ENCODE results near the gene JAZF1.

Gene JAZF1

GRCh38 chr7:28078036-28078901 lies 102.3 kb downstream of the JAZF1 start:
- Mint-ChIP-seq H3K36me3 (ENCODE audit: low read depth) (no peaks in the 10 kb centered on the region), H3K4me3 (no peak overlapping the region), H3K27me3 (no peaks in the 10 kb centered on the region), H3K4me1 (ENCODE audit: low read depth) (peaks cover under 1% of the 10 kb centered on the region), H3K27ac (no peak overlapping the region), H3K9me3 (no peaks in the 10 kb centered on the region)

GRCh38 chr7:28077616-28078015 lies 103.0 kb downstream of the JAZF1 start:
- Mint-ChIP-seq H3K9me3 (no peaks in the 10 kb centered on the region), H3K4me1 (ENCODE audit: low read depth) (peaks cover 6% of the 10 kb centered on the region), H3K27ac (no peak overlapping the region), H3K4me3 (no peak overlapping the region), H3K36me3 (ENCODE audit: low read depth) (no peaks in the 10 kb centered on the region), H3K27me3 (no peaks in the 10 kb centered on the region)

GRCh38 chr7:28076423-28077200 lies 104.0 kb downstream of the JAZF1 start:
- Mint-ChIP-seq H3K4me3 (no peak overlapping the region), H3K9me3 (no peaks in the 10 kb centered on the region), H3K36me3 (ENCODE audit: low read depth) (no peaks in the 10 kb centered on the region), H3K27me3 (no peaks in the 10 kb centered on the region), H3K27ac (no peak overlapping the region), H3K4me1 (ENCODE audit: low read depth) (peaks cover 6% of the 10 kb centered on the region)

GRCh38 chr7:28075674-28076358 lies 104.8 kb downstream of the JAZF1 start:
- Mint-ChIP-seq H3K9me3 (no peaks in the 10 kb centered on the region), H3K27me3 (no peaks in the 10 kb centered on the region), H3K27ac (no peak overlapping the region), H3K4me1 (ENCODE audit: low read depth) (peaks cover 6% of the 10 kb centered on the region), H3K4me3 (no peak overlapping the region), H3K36me3 (ENCODE audit: low read depth) (no peaks in the 10 kb centered on the region)

- H3K4me3 Mint-ChIP-seq = no peak overlapping the region
- no peak overlapping the region for H3K27ac Mint-ChIP-seq
- no peaks in the 10 kb centered on the region for H3K9me3 Mint-ChIP-seq
- H3K36me3 Mint-ChIP-seq (ENCODE audit: low read depth) = no peaks in the 10 kb centered on the region
- H3K27me3 Mint-ChIP-seq = no peaks in the 10 kb centered on the region
- H3K4me1 Mint-ChIP-seq (ENCODE audit: low read depth) = peaks cover 6% of the 10 kb centered on the region
These were observed 107.6 kb downstream of the JAZF1 start for GRCh38 chr7:28072876-28073514.

GRCh38 chr7:28071570-28071969 lies 109.0 kb downstream of the JAZF1 start:
- Mint-ChIP-seq H3K4me3 (no peak overlapping the region), H3K36me3 (ENCODE audit: low read depth) (no peaks in the 10 kb centered on the region), H3K27me3 (no peaks in the 10 kb centered on the region), H3K4me1 (ENCODE audit: low read depth) (peaks cover 6% of the 10 kb centered on the region), H3K27ac (no peak overlapping the region), H3K9me3 (no peaks in the 10 kb centered on the region)

- Mint-ChIP-seq H3K27me3 (no peaks in the 10 kb centered on the region), H3K36me3 (ENCODE audit: low read depth) (no peaks in the 10 kb centered on the region), H3K9me3 (no peaks in the 10 kb centered on the region), H3K27ac (no peak overlapping the region), H3K4me3 (no peak overlapping the region), H3K4me1 (ENCODE audit: low read depth) (peaks cover 6% of the 10 kb centered on the region)
These were observed 110.1 kb downstream of the JAZF1 start for GRCh38 chr7:28070297-28071055.

- no peaks in the 10 kb centered on the region for H3K27me3 Mint-ChIP-seq
- peaks cover 10% of the 10 kb centered on the region for H3K4me1 Mint-ChIP-seq (ENCODE audit: low read depth)
- H3K9me3 Mint-ChIP-seq = no peaks in the 10 kb centered on the region
- H3K36me3 Mint-ChIP-seq (ENCODE audit: low read depth) = no peaks in the 10 kb centered on the region
- no peak overlapping the region for H3K27ac Mint-ChIP-seq
- H3K4me3 Mint-ChIP-seq = no peak overlapping the region
These were observed 110.8 kb downstream of the JAZF1 start for GRCh38 chr7:28069807-28070206.

- Mint-ChIP-seq H3K27me3 (no peaks in the 10 kb centered on the region), H3K36me3 (ENCODE audit: low read depth) (no peaks in the 10 kb centered on the region), H3K27ac (no peak overlapping the region), H3K4me1 (ENCODE audit: low read depth) (peaks cover 14% of the 10 kb centered on the region), H3K4me3 (no peak overlapping the region), H3K9me3 (no peaks in the 10 kb centered on the region)
These were observed 111.2 kb downstream of the JAZF1 start for GRCh38 chr7:28069388-28069787.

- Mint-ChIP-seq H3K36me3 (ENCODE audit: low read depth) (no peaks in the 10 kb centered on the region), H3K4me3 (no peak overlapping the region), H3K9me3 (no peaks in the 10 kb centered on the region), H3K27ac (no peak overlapping the region), H3K27me3 (no peaks in the 10 kb centered on the region), H3K4me1 (ENCODE audit: low read depth) (peaks cover 14% of the 10 kb centered on the region)
These were observed 111.8 kb downstream of the JAZF1 start for GRCh38 chr7:28068811-28069216.

GRCh38 chr7:28067171-28067570 lies 113.4 kb downstream of the JAZF1 start:
- H3K27me3 Mint-ChIP-seq = no peaks in the 10 kb centered on the region

GRCh38 chr7:28065721-28066285 lies 114.8 kb downstream of the JAZF1 start:
- H3K9me3 Mint-ChIP-seq = no peaks in the 10 kb centered on the region
- no peaks in the 10 kb centered on the region for H3K27me3 Mint-ChIP-seq
- H3K4me3 Mint-ChIP-seq = no peak overlapping the region
- H3K36me3 Mint-ChIP-seq (ENCODE audit: low read depth) = peaks cover 2% of the 10 kb centered on the region
- no peak overlapping the region for H3K27ac Mint-ChIP-seq
- H3K4me1 Mint-ChIP-seq (ENCODE audit: low read depth) = peaks cover 19% of the 10 kb centered on the region

More at GRCh38 chr7:28067171-28067570, 113.4 kb downstream of the JAZF1 start:
- H3K36me3 Mint-ChIP-seq (ENCODE audit: low read depth) = no peaks in the 10 kb centered on the region
- H3K27ac Mint-ChIP-seq = no peak overlapping the region
- peaks cover 19% of the 10 kb centered on the region for H3K4me1 Mint-ChIP-seq (ENCODE audit: low read depth)
- no peaks in the 10 kb centered on the region for H3K9me3 Mint-ChIP-seq
- no peak overlapping the region for H3K4me3 Mint-ChIP-seq

GRCh38 chr7:28065308-28065707 lies 115.3 kb downstream of the JAZF1 start:
- no peak overlapping the region for H3K27ac Mint-ChIP-seq
- peaks cover 19% of the 10 kb centered on the region for H3K4me1 Mint-ChIP-seq (ENCODE audit: low read depth)

GRCh38 chr7:28064437-28064836 lies 116.2 kb downstream of the JAZF1 start:
- no peaks in the 10 kb centered on the region for H3K27me3 Mint-ChIP-seq
- H3K9me3 Mint-ChIP-seq = no peaks in the 10 kb centered on the region
- peaks cover 19% of the 10 kb centered on the region for H3K4me1 Mint-ChIP-seq (ENCODE audit: low read depth)
- no peak overlapping the region for H3K4me3 Mint-ChIP-seq
- no peak overlapping the region for H3K27ac Mint-ChIP-seq
- peaks cover 5% of the 10 kb centered on the region for H3K36me3 Mint-ChIP-seq (ENCODE audit: low read depth)

More at GRCh38 chr7:28065308-28065707, 115.3 kb downstream of the JAZF1 start:
- peaks cover 5% of the 10 kb centered on the region for H3K36me3 Mint-ChIP-seq (ENCODE audit: low read depth)
- H3K27me3 Mint-ChIP-seq = no peaks in the 10 kb centered on the region
- H3K9me3 Mint-ChIP-seq = no peaks in the 10 kb centered on the region
- H3K4me3 Mint-ChIP-seq = no peak overlapping the region

Data from stimulated activated naive CD8-positive, alpha-beta T cell treated with anti-CD3 and anti-CD28 coated beads, Interleukin-15, Interleukin-2, amounts not matched to agents 100 ng/mL and 50 ng/mL, for 24 hours (primary cell).